Measurements from ENCODE around the gene MAB21L4.

The MAB21L4 gene

DNA sequence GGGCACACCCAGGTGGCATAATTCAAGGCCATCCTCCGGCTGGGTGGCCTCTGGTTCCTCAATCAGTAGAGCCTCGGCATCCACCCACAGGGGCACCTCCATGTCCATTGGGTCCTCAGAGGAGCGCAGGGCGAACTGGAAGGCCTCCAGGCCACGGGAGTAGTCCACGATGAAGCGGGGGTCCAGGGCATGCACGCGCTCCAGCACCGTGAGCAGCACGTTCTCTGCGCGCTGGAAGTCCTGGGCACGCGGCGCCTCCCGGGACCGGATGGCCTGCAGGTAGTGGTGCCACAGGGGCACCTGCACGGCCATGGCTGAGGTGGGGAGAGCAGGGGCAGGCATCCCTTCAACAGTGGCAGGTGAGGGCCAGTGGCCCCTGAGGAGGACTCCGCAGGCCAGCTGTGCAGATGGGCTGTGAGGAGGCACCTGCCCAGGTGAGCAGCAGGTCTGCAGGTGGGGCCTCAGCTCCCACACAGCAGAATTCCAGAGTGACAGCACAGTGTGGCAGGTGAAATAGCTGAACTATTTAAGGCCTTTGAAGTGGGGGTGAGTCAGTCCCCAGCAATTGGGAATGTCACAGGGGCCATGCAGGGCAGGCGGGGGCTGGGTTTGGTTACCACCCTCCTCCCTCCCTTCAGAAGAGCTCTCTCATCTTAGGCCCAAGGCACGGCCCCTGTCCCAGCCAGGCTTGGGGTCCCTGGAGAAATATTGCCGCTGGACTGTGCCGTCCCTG, at the start of gene MAB21L4:
TSS of gene MAB21L4 (minus strand) at position 501 of the 733 bp plus-strand sequence. CDS start at position 342, 159 bp downstream.
- no peak for DNase-seq

DNA sequence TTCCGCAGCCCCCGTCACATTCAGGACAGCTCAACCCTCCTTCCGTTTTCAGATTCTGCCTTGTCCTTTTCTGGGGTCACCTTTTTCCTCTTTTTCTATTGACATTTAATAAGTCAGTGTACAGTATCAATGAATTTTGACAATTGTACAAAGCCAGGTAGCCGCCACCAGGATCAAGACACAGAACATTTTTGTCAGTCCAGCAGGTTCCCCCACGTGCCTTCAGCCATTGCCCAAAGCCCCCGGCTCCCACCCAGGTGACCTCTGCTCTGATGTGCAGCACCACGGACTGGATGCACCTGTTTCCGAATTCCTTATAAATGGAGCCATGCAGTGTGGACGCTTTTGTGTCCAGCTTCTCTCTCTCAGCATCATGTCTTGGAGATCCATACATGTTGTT, 40.1 kb upstream of the MAB21L4 start:
- no peak for DNase-seq

GRCh38 chr2:240935103-240935876, 39.3 kb upstream of the MAB21L4 start:
- no peak for DNase-seq

GRCh38 chr2:240934701-240935102, 38.7 kb upstream of the MAB21L4 start:
- no peak for DNase-seq

DNA sequence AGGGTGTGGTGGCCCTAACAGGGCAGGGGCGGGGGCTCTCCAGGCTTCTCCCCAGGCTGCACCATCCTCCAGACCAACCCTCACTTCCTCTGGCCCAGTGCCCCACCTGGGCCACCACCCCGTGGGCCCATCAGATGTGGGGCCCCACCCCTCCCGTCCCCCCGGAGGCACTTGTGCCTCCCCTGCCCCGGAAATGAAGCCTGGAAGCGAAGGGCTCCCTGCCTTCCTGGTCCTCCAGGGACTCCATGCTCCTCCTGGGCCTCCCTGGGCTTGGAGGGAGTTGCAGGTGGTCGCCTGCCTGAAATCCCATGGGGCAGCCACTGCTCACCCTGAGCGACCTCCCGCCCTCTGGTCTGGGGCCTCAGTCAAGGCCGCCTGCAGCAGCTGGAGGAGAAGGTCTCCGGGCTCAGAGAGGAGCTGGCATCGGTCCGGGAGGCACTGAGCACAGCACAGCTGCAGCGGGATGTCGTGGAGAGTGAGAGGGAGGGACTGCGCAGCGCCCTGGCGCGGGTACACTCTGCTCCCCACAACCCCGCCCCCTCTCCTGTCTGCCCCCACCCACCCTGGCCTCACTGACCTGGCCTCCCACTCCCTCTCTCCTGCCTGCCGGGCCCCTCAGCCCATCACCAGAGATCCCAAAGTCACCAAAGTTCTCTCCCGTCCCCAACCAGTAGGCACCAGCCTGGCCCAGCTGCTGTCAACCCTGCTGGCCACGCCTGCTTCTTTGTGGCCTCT, 38.2 kb upstream of the MAB21L4 start:
- DNase-seq, result no peak

GRCh38 chr2:240933048-240933965, 37.4 kb upstream of the MAB21L4 start:
- no peak for DNase-seq

DNA sequence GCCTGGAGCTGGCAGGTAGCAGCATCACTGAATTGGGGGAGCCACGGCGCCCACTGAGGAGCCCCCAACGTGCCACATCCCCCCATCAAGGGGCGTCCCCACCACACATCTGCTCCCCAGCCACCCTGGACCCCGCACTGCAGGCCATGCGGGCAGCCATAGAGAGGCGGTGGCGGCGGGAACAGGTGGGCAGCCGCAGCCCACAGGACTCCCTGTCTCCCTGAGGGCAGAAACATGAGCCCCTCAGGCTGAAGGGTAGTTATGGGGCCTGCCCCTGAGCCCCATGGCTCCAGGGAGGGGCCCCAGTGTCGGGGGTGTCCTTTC, 36.7 kb upstream of the MAB21L4 start:
- no peak for DNase-seq

DNA sequence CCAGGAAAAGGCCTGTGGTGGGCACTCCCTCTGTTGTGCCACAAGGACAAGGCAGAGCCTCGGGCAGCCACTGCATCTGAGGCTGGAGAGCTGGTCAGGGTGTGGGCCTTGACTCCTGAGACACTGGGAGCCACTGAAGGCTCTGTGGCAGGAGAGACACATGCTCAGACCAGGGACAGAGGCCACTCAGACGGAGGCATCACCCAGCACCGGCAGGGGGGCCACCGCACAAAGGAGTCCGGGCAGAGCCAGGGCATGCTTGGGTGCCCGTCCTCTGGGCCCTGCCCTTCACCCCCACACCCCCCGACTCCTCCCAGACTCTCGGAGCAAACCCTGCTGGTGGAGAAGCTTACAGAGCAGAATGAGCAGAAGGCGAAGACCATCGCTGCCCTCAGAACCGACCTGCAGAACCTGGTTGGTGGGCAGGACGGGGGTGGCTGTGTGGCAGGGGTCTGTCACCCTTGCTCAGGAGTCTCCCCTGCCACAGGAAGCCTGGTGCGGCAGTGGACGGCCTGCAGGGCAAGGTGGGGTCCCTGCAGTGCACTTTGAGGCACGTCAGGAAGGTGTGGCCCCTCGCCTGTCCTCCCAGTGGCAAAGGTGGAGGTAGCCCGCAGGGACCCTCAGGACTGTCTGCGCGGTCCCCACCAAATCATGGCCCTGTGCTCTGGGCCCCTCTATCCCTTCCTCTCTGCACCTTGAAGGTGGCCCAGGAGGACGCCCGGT, 36.2 kb upstream of the MAB21L4 start:
- no peak for DNase-seq

DNA sequence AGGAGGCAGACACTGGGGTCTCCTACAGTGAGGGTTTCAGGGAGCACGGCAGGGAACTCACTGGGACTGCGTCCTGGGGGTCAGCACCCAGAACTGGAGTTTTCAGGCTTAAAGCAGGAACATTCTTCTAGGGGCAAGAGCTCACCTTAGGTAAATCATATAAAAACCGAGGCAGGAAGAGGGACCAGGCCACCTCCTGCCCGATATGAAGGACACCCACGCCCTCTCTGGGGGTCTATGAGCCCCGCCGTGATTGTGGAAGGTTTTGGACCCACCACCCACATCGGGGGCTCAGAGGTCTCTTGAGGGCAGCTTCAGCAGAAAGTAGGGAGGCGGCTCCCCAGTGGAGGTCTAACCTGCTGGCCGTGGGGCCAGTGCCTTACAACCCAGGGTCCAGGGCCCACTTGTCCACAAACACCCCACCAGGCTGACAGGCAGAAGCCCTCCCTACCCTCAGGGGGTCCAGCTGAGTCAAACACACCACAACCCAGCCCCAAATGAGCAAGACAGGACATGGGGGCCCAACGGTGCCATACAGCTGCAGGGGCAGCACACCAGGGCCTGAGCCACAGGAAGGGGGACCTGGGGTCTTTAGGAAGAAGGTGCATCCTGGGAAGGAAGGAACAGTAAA, 35.5 kb upstream of the MAB21L4 start:
- DNase-seq, result no peak

DNA sequence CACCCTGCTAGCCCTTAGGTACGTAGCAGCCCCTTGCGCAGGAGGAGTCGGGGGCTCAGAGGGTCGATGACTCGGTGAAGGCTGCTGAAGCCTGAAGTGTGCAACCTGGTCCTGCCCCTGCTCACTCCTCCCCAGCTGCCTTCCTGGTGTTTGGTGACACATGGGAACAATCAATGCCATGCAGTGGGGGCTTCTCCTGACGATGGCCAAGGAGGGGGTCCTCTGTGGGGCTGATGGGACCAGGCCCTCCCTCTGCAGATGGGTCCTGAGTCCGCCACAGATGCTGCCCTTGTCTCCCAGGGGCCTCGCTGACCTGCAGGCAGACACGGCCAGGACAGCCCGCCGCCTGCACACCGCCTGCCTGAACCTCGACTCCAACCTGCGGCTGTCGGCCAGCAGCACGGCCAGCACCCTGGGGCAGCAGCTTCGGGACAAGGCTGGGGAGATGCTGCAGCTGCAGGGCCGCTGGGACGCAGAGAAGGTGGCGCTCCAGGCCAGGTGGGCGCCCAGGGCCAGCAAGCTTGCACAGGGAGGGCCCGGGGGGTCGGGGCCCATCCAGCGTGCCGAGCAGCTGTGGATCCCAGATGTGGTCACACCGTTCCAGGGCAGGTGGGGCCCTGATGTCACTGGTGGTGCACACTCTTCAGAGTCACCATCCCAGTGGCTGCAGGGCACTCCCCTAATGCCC, 34.8 kb upstream of the MAB21L4 start:
- no peak for DNase-seq

DNA sequence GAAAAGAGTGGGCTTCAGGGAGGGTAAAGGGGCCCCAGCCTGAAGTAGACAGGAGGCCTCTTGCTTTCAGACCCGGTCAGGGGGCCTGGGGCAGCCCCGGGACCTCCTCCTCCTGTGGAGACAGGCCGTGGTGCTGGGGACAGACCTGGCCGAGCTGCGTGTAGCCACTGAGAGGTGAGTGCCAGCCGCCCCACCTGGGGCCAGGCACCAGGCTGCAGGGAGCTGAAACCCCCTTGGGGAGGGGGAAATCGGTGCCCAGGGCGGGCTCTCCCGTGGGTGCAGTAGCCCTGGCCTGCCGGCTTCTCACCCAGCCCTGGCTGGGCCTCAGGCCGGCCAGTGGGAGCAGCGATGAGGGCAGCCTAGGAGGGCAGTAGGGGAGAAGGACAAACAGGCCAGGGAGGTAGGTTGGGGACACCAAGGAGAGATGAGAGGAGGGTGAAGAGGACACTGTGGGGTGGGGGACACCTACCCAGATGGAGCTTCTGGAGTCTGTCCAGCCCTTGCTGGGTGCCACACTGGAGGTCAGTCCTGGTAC, 34.2 kb upstream of the MAB21L4 start:
- no peak for DNase-seq

GRCh38 chr2:240929364-240930095, 33.6 kb upstream of the MAB21L4 start:
- DNase-seq, result no peak

GRCh38 chr2:240928476-240929363, 32.8 kb upstream of the MAB21L4 start:
- no peak for DNase-seq

DNA sequence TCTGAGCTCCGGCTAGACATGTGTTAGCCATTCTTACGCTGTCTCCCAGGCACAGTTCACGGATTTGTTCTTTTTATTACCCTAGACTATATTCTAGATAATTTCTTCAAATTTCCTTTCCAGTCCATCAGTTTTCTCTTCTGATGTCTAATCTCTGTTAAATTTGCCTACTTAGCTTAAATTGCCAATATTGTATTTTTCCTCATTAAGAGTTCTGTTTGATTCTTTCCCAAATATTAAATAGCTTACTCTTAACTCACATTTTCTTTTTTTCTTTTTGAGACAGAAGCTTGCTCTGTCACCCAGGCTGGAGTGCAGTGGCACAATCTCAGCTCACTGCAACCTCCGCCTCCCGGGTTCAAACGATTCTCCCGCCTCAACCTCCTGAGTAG, 31.4 kb upstream of the MAB21L4 start:
- no peak for DNase-seq

- DNase-seq, result no peak
These were observed 30.8 kb upstream of the MAB21L4 start for GRCh38 chr2:240926516-240927389.

- no peak for DNase-seq
These were observed 29.9 kb upstream of the MAB21L4 start for GRCh38 chr2:240925568-240926515.

- DNase-seq, result no peak
These were observed 29.2 kb upstream of the MAB21L4 start for GRCh38 chr2:240925191-240925567.
